GM19351 (cell line): ENCODE measurements around the gene PRDX1.
A peak's percentile ranks its signal among the peaks of the same experiment; 100 is the strongest.

Experiments used
- ATAC-seq: cut with Tn5 transposase; IDR thresholded peaks from one replicate; pipeline ENCODE4 v1.9.1; 2021; ENCODE audit warnings: mild to moderate bottlenecking, moderate library complexity; ENCODE audit not compliant: unreplicated experiment

Gene PRDX1

DNA sequence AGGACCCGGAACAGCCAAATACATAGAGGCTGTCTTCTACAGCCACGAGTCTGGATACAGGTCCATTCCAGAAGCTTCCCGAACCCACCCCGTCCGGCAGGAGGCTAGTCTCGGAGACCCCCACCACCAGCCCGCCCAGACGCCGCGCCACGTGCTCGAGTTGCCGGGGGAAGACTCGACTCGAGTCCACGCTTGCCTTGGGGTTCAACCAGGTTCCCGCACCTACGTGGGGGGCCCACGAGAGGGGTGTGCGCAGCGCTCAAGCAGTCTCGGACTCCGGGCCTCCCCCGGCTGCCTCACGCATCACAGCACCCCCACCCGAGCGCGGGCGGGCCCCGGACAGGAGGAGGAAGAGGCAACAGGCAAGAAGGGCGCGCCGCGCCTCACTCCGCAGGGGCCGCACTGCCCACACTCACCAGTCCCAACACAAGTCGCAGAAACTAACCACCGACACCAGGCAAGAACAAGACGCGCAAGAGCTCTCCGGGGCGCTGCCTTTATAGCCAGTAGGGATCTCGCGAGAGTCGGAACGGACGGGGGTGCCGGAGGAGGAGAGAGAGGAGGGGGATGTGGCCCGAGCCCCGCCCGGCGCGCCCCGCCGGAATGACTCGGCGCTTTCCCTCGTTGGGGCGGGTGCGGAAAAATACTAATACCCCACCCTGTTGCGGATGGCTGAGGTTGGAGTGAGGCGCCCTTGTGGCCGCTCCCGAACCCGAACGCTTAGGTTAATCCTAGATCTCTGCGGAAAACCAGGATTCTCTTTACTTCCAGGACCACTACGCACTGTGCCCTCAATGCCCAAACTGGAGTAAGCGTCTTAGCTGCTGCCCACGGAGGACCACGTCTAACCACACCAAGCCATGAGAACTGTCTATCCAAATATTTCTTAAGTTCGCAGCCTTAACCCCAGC, at the start of gene PRDX1:
Gene PRDX1 (minus strand): TSS at position 472 of the 911 bp plus-strand sequence. CDS start 2,841 bp downstream, outside the sequence.
- ATAC-seq = peak; percentile 81

DNA sequence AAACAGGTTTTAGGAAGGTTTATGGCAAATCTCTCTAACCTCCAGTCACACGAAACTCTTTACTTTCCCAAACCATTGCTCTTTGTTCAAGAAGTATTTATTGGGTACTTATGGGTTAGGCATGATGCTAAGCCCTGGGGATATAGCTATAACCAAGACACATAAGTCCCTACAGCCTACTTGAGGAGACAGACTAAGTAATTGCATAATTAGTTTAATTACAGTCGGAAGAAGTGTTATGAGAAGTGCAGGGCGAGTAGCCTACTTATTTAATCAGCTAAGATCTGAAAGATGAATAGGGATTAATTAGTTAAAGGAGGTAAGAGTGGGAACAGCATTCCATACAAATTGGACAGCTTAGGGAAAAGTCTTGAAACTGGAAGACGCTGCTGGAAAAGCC, 48.9 kb upstream of the PRDX1 start:
- ATAC-seq = no peak

- ATAC-seq = no peak
Measured at GRCh38 chr1:45569962-45570581, 48.4 kb upstream of the PRDX1 start.

DNA sequence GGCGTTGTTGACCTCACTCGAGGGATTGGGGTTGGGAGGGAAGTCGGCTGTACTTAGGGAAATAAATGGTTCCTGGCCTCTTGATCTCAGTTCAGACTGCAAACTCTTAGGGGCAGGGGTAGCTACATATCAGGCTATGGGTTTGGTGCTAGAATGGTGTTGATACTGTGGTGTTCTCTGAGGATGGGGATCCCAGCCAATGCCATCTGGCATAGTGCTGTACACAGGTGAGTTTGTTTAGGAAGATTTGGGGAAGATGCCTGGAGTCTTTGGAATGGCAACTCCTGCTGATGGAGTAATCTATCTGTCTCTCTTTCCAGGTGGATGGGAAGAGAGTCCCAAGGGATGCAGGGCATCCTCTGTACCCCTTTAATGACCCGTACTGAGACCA, 47.9 kb upstream of the PRDX1 start:
- no peak for ATAC-seq

DNA sequence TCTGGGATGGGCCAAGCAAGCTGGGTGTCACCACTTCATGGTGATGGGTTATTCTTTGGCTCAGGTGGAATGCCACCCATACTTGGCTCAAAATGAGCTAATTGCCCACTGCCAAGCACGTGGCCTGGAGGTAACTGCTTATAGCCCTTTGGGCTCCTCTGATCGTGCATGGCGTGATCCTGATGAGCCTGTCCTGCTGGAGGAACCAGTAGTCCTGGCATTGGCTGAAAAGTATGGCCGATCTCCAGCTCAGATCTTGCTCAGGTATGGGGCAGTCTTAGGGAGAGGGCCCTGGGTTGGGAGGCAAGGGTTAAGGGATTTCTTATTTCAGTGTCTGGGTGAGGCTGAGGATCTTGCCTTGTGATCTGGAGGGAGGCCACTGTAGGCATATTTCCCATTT, 46.7 kb upstream of the PRDX1 start:
- no peak for ATAC-seq

DNA sequence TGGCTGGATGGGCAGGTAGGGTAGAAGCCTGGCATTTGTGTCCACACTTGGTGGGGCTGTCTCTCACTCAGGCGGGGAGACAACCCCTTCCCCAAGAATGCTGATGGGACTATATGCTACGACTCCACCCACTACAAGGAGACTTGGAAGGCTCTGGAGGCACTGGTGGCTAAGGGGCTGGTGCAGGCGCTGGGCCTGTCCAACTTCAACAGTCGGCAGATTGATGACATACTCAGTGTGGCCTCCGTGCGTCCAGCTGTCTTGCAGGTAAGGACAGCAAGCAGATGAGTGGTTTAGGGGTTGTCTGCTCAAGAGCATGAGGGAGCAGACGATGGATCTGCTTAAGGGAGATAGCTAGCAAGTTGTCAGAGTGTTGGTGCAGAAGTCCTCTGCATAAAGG, 46.2 kb upstream of the PRDX1 start:
- ATAC-seq = no peak

GRCh38 chr1:45566722-45567121, 45.0 kb upstream of the PRDX1 start:
- ATAC-seq = no peak

- no peak for ATAC-seq
Measured at GRCh38 chr1:45563843-45564242, 42.2 kb upstream of the PRDX1 start.

DNA sequence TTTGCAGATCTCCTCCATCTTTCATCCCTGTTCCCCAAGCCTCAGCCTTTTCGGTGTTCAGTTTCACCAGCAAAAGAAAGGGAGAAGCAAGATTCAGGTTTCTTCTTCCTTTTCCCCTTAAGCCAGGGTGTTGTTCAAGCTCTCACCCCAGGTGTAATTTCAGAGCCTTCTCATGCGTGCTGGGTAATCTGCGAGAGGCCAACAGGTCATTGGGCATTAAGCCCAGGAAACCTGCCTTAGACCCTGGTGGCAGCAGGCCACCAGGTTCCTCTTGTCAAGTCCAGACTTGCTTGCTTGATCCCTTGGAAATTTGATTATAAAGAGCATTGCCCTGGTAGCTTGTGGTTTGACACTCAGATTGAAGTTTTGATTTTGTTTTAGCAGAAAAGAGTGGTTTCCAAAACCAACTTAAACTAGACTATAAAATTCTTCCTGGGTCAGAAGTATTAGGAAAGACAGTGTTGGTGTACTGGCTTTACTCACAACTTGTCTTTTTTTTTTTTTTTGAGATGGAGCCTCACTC, 35.8 kb upstream of the PRDX1 start:
- ATAC-seq = no peak

DNA sequence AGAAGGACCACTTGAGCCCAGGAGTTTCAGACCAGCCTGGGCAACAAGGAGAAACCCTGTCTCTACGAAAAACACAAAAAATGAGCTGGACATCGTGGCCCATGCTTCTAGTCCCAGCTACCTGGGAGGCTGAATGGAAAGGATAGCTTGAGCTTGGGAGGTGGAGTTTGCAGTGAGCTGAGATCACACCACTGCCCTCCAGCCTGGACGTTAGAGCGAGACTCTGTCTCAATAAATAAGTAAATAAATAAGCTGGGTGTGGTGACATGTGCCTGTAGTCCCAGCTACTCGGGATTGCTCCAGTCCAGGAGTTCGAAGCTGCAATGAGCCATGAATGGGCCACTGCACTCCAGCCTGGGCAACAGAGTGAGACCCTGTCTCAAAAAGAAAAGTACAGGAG, 32.5 kb upstream of the PRDX1 start:
- no peak for ATAC-seq

- no peak for ATAC-seq
Measured at GRCh38 chr1:45552331-45552730, 30.6 kb upstream of the PRDX1 start.

- ATAC-seq = no peak
Measured at GRCh38 chr1:45551684-45552083, 30.0 kb upstream of the PRDX1 start.

DNA sequence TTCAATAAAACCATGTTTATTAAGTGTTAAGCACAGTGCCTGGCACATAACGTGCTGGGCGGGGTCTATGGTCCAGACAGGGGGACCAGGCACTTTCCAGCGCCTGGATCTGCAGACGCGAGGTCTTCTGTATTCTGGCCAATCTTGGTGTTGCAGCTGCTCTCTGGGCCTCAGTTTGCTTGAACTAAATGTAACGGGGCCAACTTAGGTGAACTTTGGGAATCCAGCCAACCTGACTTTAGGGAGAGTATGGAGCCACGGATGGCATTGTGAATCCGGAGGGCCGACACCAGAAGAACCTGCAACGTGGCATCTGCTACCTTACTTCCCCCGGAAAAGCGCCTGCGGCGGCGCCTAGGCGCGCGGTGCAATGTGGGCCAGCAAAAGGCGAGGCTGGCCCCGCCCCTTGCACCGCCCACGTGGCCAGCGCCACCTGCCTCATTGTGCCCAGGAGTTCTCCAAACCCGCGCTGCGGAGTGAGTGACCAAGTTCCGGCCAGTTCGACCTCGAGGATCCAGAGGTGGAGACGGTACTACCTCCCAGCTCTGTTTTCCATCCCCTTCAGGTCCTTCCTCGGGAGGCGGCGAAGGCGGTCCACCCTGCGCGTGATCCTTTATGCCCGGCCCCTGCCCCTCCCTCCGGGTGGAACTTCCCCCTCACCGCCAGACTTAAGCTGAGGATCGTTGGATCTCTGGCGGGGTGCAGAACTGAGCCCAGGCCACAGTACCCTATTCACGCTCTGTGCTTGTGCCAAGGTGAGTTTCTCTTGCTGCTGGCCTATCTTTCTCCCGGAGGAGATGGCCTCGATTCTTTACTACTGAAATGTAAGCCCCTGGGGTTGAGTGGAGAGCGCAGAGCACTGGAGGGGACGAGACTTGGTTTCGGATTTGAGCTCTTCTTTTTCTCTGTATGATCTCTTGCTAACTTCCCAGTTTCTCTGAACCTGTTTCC, 29.0 kb upstream of the PRDX1 start, which contains the start of gene AKR1A1:
Gene AKR1A1 (plus strand): TSS at position 426 of the 951 bp plus-strand sequence. CDS start 10,969 bp downstream, outside the sequence.
- ATAC-seq = peak; percentile 88

- ATAC-seq = no peak
Measured at GRCh38 chr1:45545553-45546310, 24.0 kb upstream of the PRDX1 start.

DNA sequence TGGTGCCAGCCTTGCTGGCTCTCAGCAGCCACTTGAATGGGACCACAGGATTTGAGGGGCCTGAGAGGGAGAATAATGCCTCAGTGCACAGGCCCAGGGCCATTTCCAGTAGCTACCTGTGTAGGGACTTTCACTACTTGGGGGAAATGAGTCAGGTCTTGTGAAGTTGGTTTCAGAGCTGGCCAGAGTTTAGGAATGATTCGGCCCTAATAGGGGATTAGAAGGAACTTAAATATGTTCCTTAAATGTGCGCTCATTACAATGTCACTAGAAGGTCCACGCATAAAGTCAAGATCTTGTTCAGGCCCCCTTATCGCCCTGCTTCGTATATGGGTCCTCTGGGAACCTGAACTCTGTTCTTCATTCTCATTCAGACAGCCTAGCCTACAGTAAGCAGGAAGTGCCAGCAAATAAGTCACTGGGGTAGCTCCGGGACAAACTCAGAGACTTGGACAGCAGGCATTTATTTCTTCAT, 23.4 kb upstream of the PRDX1 start:
- peak; percentile 56 for ATAC-seq

GRCh38 chr1:45544530-45544929, 22.8 kb upstream of the PRDX1 start:
- no peak for ATAC-seq

DNA sequence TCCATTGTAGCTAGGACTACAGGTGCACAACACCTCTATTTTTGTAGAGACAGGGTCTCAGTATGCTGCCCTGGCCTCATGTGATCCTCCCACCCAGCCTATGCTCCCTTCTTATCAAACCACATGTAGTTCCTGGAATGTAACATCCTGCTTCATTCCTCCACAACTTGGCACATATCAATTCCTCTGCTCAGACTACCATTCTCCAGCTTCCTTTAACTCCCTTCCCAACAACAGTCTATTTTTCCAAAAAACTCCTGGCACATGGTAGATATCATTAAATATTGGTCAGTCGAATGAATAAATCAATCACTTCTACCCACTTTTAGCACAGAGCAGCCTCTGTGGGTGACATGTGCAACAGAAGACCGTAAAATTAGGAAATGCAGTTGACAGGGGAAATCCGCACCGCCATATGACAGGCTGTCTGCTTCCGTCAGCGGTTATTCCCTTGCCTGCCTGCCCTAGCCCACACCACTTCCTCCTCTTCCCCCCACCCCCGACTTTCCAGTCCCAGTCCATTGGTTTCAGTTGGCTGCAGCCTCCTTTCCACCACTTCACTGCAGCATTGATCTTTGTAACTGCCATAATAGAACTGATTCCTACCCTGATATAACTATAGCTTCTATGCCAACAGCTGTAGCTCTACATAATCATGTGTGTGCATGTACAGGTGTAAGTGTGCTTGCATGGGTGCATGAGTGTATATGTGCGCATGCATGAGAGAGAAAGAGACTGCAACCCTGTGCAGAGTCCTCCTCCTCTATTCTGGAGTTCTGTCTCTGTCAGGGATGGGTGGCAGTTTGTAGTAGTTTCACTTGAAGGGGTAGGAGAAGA, 22.1 kb upstream of the PRDX1 start:
- peak; percentile 56 for ATAC-seq

DNA sequence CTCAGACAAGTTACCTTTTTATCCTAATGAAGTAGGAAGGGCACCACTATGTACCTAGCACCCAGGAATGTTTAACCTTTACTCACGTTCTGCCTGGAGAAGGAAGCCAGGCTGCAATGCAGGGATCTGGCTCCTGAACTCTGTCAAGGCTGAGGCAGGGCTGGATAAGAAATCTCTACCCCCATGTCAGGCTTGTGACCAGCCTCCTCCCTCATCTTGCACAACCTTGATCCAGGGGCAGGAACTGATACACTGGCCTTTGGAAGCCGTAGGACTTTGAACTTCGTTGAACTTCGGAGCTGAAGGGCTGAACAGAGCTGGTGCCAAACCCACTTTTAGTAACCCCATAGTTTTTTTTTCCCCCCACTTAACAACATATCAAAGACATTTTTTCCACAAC, 20.9 kb upstream of the PRDX1 start:
- ATAC-seq = no peak

GRCh38 chr1:45541193-45541592, 19.5 kb upstream of the PRDX1 start:
- ATAC-seq = no peak
